Coronary artery (tissue), 2 donors: ENCODE results near the gene TRIP12.
A peak's percentile ranks its signal among the peaks of the same experiment; 100 is the strongest.
"Not testable (repeated sequence)": the region's sequence is repeated elsewhere in the genome, so short reads cannot be mapped to it uniquely, and the experiment has no call there.

ENCODE experiments used
- DNase-seq: peaks from one replicate; pipeline ENCODE4 v3.0.0-alpha.2; 2017; ENCODE audit warnings: low spot score
- H3K27ac ChIP-seq, 2 donors: fragments of 200-600 bp; sonication (generic); one replicate each; pipeline ENCODE4 v1.5.1; 2016 to 2019
- H3K4me3 ChIP-seq: fragments of 200-600 bp; sonication (generic); 2 replicates; pipeline ENCODE4 v1.5.1; 2016; ENCODE audit warnings: mild to moderate bottlenecking, moderate library complexity
- CTCF ChIP-seq: fragments of 200-600 bp; sonication (generic); IDR thresholded peaks from one replicate; pipeline ENCODE4 v1.5.1; 2019; ENCODE audit warnings: antibody characterized with exemption

TRIP12 gene

GRCh38 chr2:229921892-229922448 lies at the start of gene TRIP12:
Gene TRIP12, minus strand, starts transcription at chr2:229922009. Its CDS starts 41,930 bp downstream, at chr2:229880079.
- DNase-seq, result peak; percentile 97
- Histone ChIP-seq H3K4me3 (peak within 1 kb of the TSS; percentile 93), H3K27ac (peak within 1 kb of the TSS; percentile 96 to 98)
- TF ChIP-seq CTCF, result no peak

DNA sequence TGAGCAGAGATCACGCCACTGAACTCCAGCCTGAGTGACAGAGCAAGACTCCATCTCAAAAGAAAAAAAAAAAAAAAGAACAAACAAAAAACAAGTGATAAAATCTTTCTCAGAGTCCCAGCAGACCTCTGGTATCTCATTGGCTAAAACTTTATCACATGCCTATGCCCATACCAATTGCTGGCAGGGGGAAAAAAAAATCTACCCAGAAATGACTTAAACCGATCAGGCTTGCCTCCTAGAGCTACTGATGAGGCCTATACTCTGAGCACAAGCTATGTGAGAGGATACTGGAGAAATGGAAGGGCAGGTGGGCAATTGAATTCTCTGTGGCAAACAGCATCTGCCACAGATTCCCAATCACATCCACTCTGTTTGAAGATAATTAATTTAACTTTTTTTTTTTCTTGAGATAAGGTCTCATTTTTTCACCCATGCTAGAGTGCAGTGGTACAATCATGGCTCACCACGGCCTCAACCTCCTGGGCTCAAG lies 49.5 kb upstream of the TRIP12 start:
- Histone ChIP-seq H3K27ac (no peak overlapping the region), H3K4me3 (no peak overlapping the region)
- no peak for DNase-seq
- TF ChIP-seq CTCF, result no peak

GRCh38 chr2:229970406-229970805 lies 48.6 kb upstream of the TRIP12 start:
- Histone ChIP-seq H3K4me3 (no peak overlapping the region), H3K27ac (no peak overlapping the region)
- TF ChIP-seq CTCF, result no peak
- no peak for DNase-seq

- no peak for TF ChIP-seq CTCF
- H3K27ac ChIP-seq, result no peak overlapping the region
- no peak for DNase-seq
- no peak overlapping the region for H3K4me3 ChIP-seq
Observed at GRCh38 chr2:229969921-229970320, 48.1 kb upstream of the TRIP12 start.

DNA sequence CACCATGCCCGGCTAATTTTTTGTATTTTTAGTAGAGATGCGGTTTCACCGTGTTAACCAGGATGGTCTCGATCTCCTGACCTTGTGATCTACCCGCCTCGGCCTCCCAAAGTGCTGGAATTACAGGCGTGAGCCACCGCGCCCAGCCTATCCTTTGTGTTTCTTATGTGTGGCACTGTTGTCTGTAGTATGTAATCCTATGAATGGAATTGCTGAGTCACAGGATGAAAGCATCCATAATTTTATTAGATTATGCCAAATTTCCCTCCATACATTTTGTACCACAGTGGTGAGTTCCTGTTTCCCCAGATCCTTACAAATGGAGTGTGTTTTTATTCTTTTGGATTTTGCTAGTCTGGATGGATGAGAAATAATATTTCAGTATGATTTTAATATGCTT lies 41.8 kb upstream of the TRIP12 start:
- H3K27ac ChIP-seq, H3K4me3 ChIP-seq: not testable (repeated sequence)

DNA sequence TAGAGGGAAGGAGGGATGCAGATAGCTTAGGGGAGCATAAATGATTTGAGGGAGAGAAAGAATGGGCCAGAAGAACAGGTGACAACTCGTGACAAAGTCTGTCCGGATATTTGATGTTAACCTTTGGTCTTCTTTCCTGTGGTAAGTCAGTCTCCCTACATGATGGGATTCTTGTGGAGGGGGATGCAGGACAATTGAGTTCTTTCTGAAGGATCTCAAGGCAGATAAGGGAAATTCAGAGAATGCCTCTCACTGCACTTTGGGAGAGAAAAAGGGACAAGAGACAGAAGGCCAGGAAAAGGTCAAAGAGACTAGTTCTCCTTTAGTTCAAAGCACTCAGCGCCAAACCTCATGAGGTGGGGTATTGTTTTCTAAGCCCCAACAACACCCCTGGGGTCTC lies 34.7 kb upstream of the TRIP12 start:
- no peak for DNase-seq
- no peak for TF ChIP-seq CTCF
- no peak overlapping the region for H3K27ac ChIP-seq
- no peak overlapping the region for H3K4me3 ChIP-seq

More for the DNA sequence above, 41.8 kb upstream of the TRIP12 start:
- not testable (repeated sequence) for DNase-seq

DNA sequence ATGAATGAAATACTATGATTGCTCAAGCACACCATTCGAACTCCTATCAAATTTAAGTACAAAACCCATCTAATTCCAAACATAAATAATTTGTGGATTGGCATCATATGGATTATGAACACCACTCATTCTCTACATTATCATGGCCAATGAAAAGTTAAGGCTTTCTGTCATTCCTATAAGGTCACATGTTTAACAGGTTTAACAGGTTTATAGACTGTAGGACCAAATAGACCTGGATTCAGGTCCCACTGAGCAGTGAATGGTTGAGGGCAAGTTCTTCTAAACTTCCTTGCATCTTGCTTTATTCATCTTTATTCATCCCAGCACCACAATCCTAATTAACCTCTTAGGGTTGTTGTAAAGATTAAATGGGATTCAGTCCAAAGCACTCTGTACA lies 33.9 kb upstream of the TRIP12 start:
- TF ChIP-seq CTCF, result no peak
- H3K4me3 ChIP-seq, result no peak overlapping the region
- H3K27ac ChIP-seq, result no peak overlapping the region
- no peak for DNase-seq
